ENCODE results near the gene MSI1.

- TF ChIP-seq CTCF (IDR thresholded peaks at IDR 0.05) = no peak
- no peak for TF ChIP-seq POLR2A (IDR thresholded peaks at IDR 0.05)
Observed at GRCh38 chr12:120343692-120344091, 25.3 kb downstream of the MSI1 start.

Measured in body of pancreas (tissue), 4 donors.